B cell (primary cell): ENCODE results near the gene CFAP119. TPM values are rescaled to one million over a fixed set of nuclear protein-coding genes. Genes with fewer than 3 reads are reported as not detected.

Source experiments
- ATAC-seq: fragments of 200-7000 bp; cut with Tn5 transposase; one replicate; pipeline ENCODE4 v1.10.0; 2021; ENCODE audit warnings: low read depth, mild to moderate bottlenecking, moderate number of reproducible peaks, moderate library complexity
- CTCF ChIA-PET: fragments of 350-600 bp; sonication (Branson Sonifier 250); formaldehyde crosslinking; loops from one replicate; lab custom pipeline; 2021; ENCODE audit warnings: antibody characterized with exemption, inconsistent platforms; lab: Charles Lee
- POLR2A ChIA-PET: fragments of 350-600 bp; sonication (Branson Sonifier 250); formaldehyde crosslinking; loops from one replicate; lab custom pipeline; 2021; ENCODE audit warnings: antibody characterized with exemption; lab: Charles Lee
- DNase-seq: peaks from one replicate; pipeline ENCODE4 v3.0.0; 2013
- H2AFZ ChIP-seq: 2 replicates; pipeline ENCODE4 v1.6.1; 2012; ENCODE audit warnings: mild to moderate bottlenecking, low read depth, low read length; ENCODE audit not compliant: insufficient read depth, poor library complexity, severe bottlenecking
- H3K27ac ChIP-seq, 2 donors: 1 replicate in 1 of 2; 2 replicates in 1 of 2; pipeline ENCODE4 v1.5.1; 2012 to 2013; ENCODE audit warnings: low read length in 2 of 2, mild to moderate bottlenecking in 2 of 2, moderate library complexity in 1 of 2
- H3K27me3 ChIP-seq, 4 experiments: fragments of 200-600 bp in 1 of 4; sonication (generic) in 1 of 4; replicated peaks in 1 of 4; 1 replicate in 2 of 4; 2 replicates in 2 of 4; pipeline versions ENCODE4 v1.6.1 to v1.7.0; 2013 to 2016; ENCODE audit warnings: low read length in 3 of 4, mild to moderate bottlenecking in 2 of 4, mixed read lengths in 1 of 4, moderate library complexity in 1 of 4; ENCODE audit not compliant: insufficient read depth in 4 of 4, control insufficient read depth in 3 of 4; ENCODE audit errors: control extremely low read depth in 1 of 4
- H3K36me3 ChIP-seq, 2 experiments: replicated peaks in 1 of 2; 1 replicate in 1 of 2; 2 replicates in 1 of 2; pipeline versions ENCODE4 v1.6.1 to v1.7.1; 2013; ENCODE audit warnings: low read length in 1 of 2; ENCODE audit not compliant: insufficient read depth in 2 of 2, control insufficient read depth in 1 of 2; ENCODE audit errors: control extremely low read depth in 1 of 2, extremely low read depth in 1 of 2
- H3K4me1 ChIP-seq, 2 donors: fragments of 200-600 bp in 1 of 2; sonication (generic) in 1 of 2; 1 replicate in 1 of 2; 2 replicates in 1 of 2; pipeline versions ENCODE4 v1.5.1 to v1.6.1; 2013 to 2017; ENCODE audit warnings: low read length in 2 of 2; ENCODE audit not compliant: control insufficient read depth in 2 of 2, insufficient read depth in 2 of 2
- H3K4me2 ChIP-seq: replicated peaks from 2 replicates; pipeline ENCODE3; 2012; ENCODE audit warnings: mild to moderate bottlenecking, low read depth, low read length; ENCODE audit not compliant: poor library complexity, severe bottlenecking
- H3K4me3 ChIP-seq, 5 experiments: fragments of 200-600 bp in 1 of 5; sonication (generic) in 1 of 5; 1 replicate in 3 of 5; 2 replicates in 2 of 5; pipeline versions ENCODE4 v1.5.1 to v1.7.0; 2011 to 2016; ENCODE audit warnings: low read length in 4 of 5, mild to moderate bottlenecking in 4 of 5, low read depth in 2 of 5, control low read depth in 1 of 5, moderate library complexity in 1 of 5; ENCODE audit not compliant: insufficient read depth in 1 of 5; ENCODE audit errors: control extremely low read depth in 1 of 5, extremely low read depth in 1 of 5
- H3K79me2 ChIP-seq: fragments of 200-600 bp; sonication (generic); one replicate; pipeline ENCODE4 v1.6.0; 2016; ENCODE audit warnings: low read length; ENCODE audit not compliant: control insufficient read depth, insufficient read depth
- H3K9ac ChIP-seq: fragments of 200-600 bp; sonication (generic); 2 replicates; pipeline ENCODE4 v1.6.1; 2017; ENCODE audit warnings: mild to moderate bottlenecking, low read length, moderate library complexity
- H3K9me3 ChIP-seq, 3 donors: one replicate each; pipeline versions ENCODE4 v1.6.1 to v1.7.1; 2013; ENCODE audit warnings: low read length in 2 of 3; ENCODE audit not compliant: control insufficient read depth in 2 of 3, insufficient read depth in 1 of 3; ENCODE audit errors: control extremely low read depth in 1 of 3
- H4K20me1 ChIP-seq: 2 replicates; pipeline ENCODE4 v1.6.0; 2012; ENCODE audit warnings: mild to moderate bottlenecking, low read length; ENCODE audit not compliant: insufficient read depth, control insufficient read depth, poor library complexity, severe bottlenecking
- H3K27ac Mint-ChIP-seq: one replicate; pipeline ENCODE4 v1.8.0; 2021; ENCODE audit warnings: mixed read lengths
- H3K27me3 Mint-ChIP-seq: one replicate; pipeline ENCODE4 v1.8.0; 2021; ENCODE audit warnings: mixed read lengths
- H3K4me1 Mint-ChIP-seq: one replicate; pipeline ENCODE4 v1.8.0; 2021; ENCODE audit warnings: mixed read lengths
- H3K4me3 Mint-ChIP-seq: one replicate; pipeline ENCODE4 v1.8.0; 2021; ENCODE audit warnings: mixed read lengths
- H3K9me3 Mint-ChIP-seq: one replicate; pipeline ENCODE4 v1.8.0; 2022; ENCODE audit warnings: mixed read lengths; ENCODE audit not compliant: insufficient read depth
- CTCF ChIP-seq: fragments of 200-600 bp; IDR thresholded peaks from one replicate; pipeline ENCODE4 v1.8.0; 2022; ENCODE audit warnings: antibody characterized with exemption, mild to moderate bottlenecking
- EZH2 ChIP-seq: IDR thresholded peaks from 2 replicates; pipeline ENCODE4 v1.6.1; 2012; ENCODE audit warnings: borderline replicate concordance, low read depth, mild to moderate bottlenecking, moderate library complexity, low read length; ENCODE audit not compliant: insufficient read depth, poor library complexity, severe bottlenecking
- WGBS: methylation state at CpG from one replicate; pipeline ENCODE4 v1.1.5; 2013; ENCODE audit warnings: missing lambda C conversion rate; ENCODE audit not compliant: insufficient coverage; 5-methylcytosine and 5-hydroxymethylcytosine counted together
- intact Hi-C: fragments of 100-400 bp; cut with micrococcal nuclease; formaldehyde crosslinking; loops from one replicate; pipeline ENCODE4 v1.10.0; 2022
- polyA plus RNA-seq: library from polyadenylated mRNA; depleted of rRNA; stranded (reverse); fragments of >200 nt; gene quantifications from 2 replicates; pipeline ENCODE4 v1.2.3, GENCODE V29; 2012
- total RNA-seq, 2 donors: library from RNA; stranded (reverse); fragments of 120-200 nt in 1 of 2; gene quantifications; 1 replicate in 1 of 2; 2 replicates in 1 of 2; pipeline versions ENCODE4 v1.2.3 to v1.2.4, GENCODE V29; 2013 to 2022

Gene CFAP119
- total and polyA plus RNA-seq, 2 donors (not counting 1 experiment from before 2014, with no cell fraction given): 8.5 to 11.7 TPM

GRCh38 chr16:30740364-30741251 is 21.3 kb downstream of the CFAP119 start:
- Mint-ChIP-seq H3K27ac (peak overlapping the region; percentile 26), H3K4me3 (no peak overlapping the region), H3K27me3 (no peaks in the 10 kb centered on the region), H3K4me1 (peaks cover 5% of the 10 kb centered on the region), H3K9me3 (no peaks in the 10 kb centered on the region)
- ATAC-seq (no peak), DNase-seq (no peak)
- H3K4me1 ChIP-seq: no peaks in the 10 kb centered on the region
- no peaks in the 10 kb centered on the region for H3K9me3 ChIP-seq
- ChIA-PET POLR2A (no interaction called here), CTCF (no interaction called here)
- WGBS: 89% methylated on average over 7 of the region's 8 CpGs
- no peak overlapping the region for H3K9ac ChIP-seq
- TF ChIP-seq EZH2 (no peak), CTCF (no peak)
- no peak overlapping the region for H3K4me3 ChIP-seq
- H4K20me1 ChIP-seq: peaks cover 31% of the 10 kb centered on the region
- peaks cover 0 to 55% of the 10 kb centered on the region in 2 experiments for H3K36me3 ChIP-seq
- H3K79me2 ChIP-seq: peaks cover 29% of the 10 kb centered on the region
- H3K27me3 ChIP-seq: no peaks in the 10 kb centered on the region
- intact Hi-C loops: no loop called here
- no peak overlapping the region for H3K4me2 ChIP-seq
- no peak overlapping the region for H2AFZ ChIP-seq
- peak overlapping the region in 1 of 2 donors; percentile 4 for H3K27ac ChIP-seq
